ENCODE measurements around the gene TLE1.

GRCh38 chr9:81632599-81632998 is 56.7 kb downstream of the TLE1 start:
- TF ChIP-seq POLR2AphosphoS5 (IDR thresholded peaks at IDR 0.05; ENCODE audit: borderline replicate concordance, low read depth, low read length) (no peak), EZH2 (IDR thresholded peaks at IDR 0.05) (no peak), FOXP2 (optimal IDR thresholded peaks at IDR 0.05; ENCODE audit: control extremely low read depth, extremely low read length, insufficient read depth) (no peak)
